HEK293T (cell line): ENCODE results near the gene ST6GALNAC4.

Experiments used
- CTCF ChIA-PET: fragments of 350-600 bp; formaldehyde crosslinking; extraction: SDS; loops from one replicate; lab custom pipeline; 2021; ENCODE audit warnings: antibody characterized with exemption, inconsistent platforms; lab: Yijun Ruan, JAX
- POLR2A ChIA-PET: fragments of 350-600 bp; formaldehyde crosslinking; extraction: SDS; loops from one replicate; lab custom pipeline; 2020; ENCODE audit warnings: antibody characterized with exemption, inconsistent platforms; lab: Yijun Ruan, JAX
- DNase-seq: peaks from one replicate; pipeline ENCODE4 v3.0.0; 2012; ENCODE audit warnings: mixed read lengths; ENCODE audit errors: extremely low spot score
- ARNT ChIP-seq: fragments of 450-650 bp; IDR thresholded peaks from 2 replicates; pipeline ENCODE4 v1.6.1; 2017; ENCODE audit warnings: mild to moderate bottlenecking
- BHLHE40 ChIP-seq: fragments of 450-650 bp; IDR thresholded peaks from 2 replicates; pipeline ENCODE4 v1.6.1; 2016; ENCODE audit warnings: mild to moderate bottlenecking, moderate library complexity, borderline replicate concordance
- CTBP1 ChIP-seq: fragments of 450-650 bp; IDR thresholded peaks from 2 replicates; pipeline ENCODE4 v1.6.1; 2016; ENCODE audit warnings: borderline replicate concordance
- ELF4 ChIP-seq: fragments of 450-650 bp; IDR thresholded peaks from 2 replicates; pipeline ENCODE4 v1.6.1; 2017; ENCODE audit warnings: antibody characterized with exemption
- FOXA1 ChIP-seq: fragments of 450-650 bp; IDR thresholded peaks from 2 replicates; pipeline ENCODE4 v1.6.1; 2016; ENCODE audit warnings: mild to moderate bottlenecking
- FOXK2 ChIP-seq: fragments of 450-650 bp; IDR thresholded peaks from 2 replicates; pipeline ENCODE4 v1.6.1; 2016; ENCODE audit warnings: mild to moderate bottlenecking
- FOXM1 ChIP-seq: fragments of 450-650 bp; IDR thresholded peaks from 2 replicates; pipeline ENCODE4 v1.6.1; 2017; ENCODE audit warnings: mild to moderate bottlenecking, borderline replicate concordance
- HDGF ChIP-seq: fragments of 450-650 bp; IDR thresholded peaks from 2 replicates; pipeline ENCODE4 v1.6.1; 2017; ENCODE audit warnings: antibody characterized with exemption, borderline replicate concordance
- L3MBTL2 ChIP-seq: fragments of 450-650 bp; conservative IDR thresholded peaks from 2 replicates; pipeline ENCODE4 v1.6.1; 2016; ENCODE audit warnings: mild to moderate bottlenecking
- LEF1 ChIP-seq: fragments of 450-650 bp; IDR thresholded peaks from 2 replicates; pipeline ENCODE4 v1.6.1; 2017; ENCODE audit warnings: mild to moderate bottlenecking, borderline replicate concordance
- NFRKB ChIP-seq: fragments of 450-650 bp; IDR thresholded peaks from 2 replicates; pipeline ENCODE4 v1.6.1; 2016; ENCODE audit warnings: mild to moderate bottlenecking, moderate library complexity
- PKNOX1 ChIP-seq: fragments of 450-650 bp; IDR thresholded peaks from 2 replicates; pipeline ENCODE4 v1.6.1; 2016
- SP1 ChIP-seq: fragments of 450-650 bp; IDR thresholded peaks from 2 replicates; pipeline ENCODE4 v1.6.1; 2017
- SUZ12 ChIP-seq: fragments of 450-650 bp; IDR thresholded peaks from 2 replicates; pipeline ENCODE4 v1.6.1; 2016; ENCODE audit warnings: mild to moderate bottlenecking
- TARDBP ChIP-seq: fragments of 450-650 bp; IDR thresholded peaks from 2 replicates; pipeline ENCODE4 v1.6.1; 2016
- ZNF384 ChIP-seq: fragments of 450-650 bp; IDR thresholded peaks from 2 replicates; pipeline ENCODE4 v1.6.1; 2016

Gene ST6GALNAC4

GRCh38 chr9:127860779-127861178 is 56.1 kb downstream of the ST6GALNAC4 start:
- TF ChIP-seq FOXM1 (no peak), L3MBTL2 (no peak), ELF4 (no peak), SP1 (no peak), ZNF384 (no peak), CTBP1 (no peak), TARDBP (no peak), FOXA1 (no peak), HDGF (no peak), ARNT (no peak), SUZ12 (no peak), LEF1 (no peak), PKNOX1 (no peak), NFRKB (no peak), BHLHE40 (no peak), FOXK2 (no peak)
- CTCF ChIA-PET = interaction anchor here (0.5 to 1.2 kb wide), 2 partner anchors 9 to 126 kb away, joined by 3 read pairs; partner anchors contain the start of gene TOR2A
- POLR2A ChIA-PET = no interaction called here
- DNase-seq = no peak

- no peak for TF ChIP-seq TARDBP
- no peak for TF ChIP-seq SP1
- no peak for TF ChIP-seq CTBP1
- no peak for TF ChIP-seq SUZ12
- TF ChIP-seq L3MBTL2 = no peak
- TF ChIP-seq FOXA1 = no peak
- no peak for TF ChIP-seq PKNOX1
- no peak for TF ChIP-seq LEF1
- no peak for TF ChIP-seq HDGF
- TF ChIP-seq ARNT = no peak
- no peak for TF ChIP-seq BHLHE40
- no peak for TF ChIP-seq FOXM1
- no peak for DNase-seq
- ChIA-PET CTCF (no interaction called here), POLR2A (interaction anchor here (0.6 kb wide), 1 partner anchor 1145 kb away, joined by 3 read pairs; no protein-coding TSS in a partner anchor)
These were observed 56.6 kb downstream of the ST6GALNAC4 start for GRCh38 chr9:127860260-127860659.

GRCh38 chr9:127858041-127858512 is 58.8 kb downstream of the ST6GALNAC4 start:
- DNase-seq = no peak
- TF ChIP-seq LEF1 (no peak), CTBP1 (no peak), ZNF384 (no peak), PKNOX1 (no peak), ELF4 (no peak)
- ChIA-PET CTCF (interaction anchor here (0.8 kb wide), 1 partner anchor 12 kb away, joined by 3 read pairs; no protein-coding TSS in a partner anchor), POLR2A (interaction anchor here (1.7 kb wide), 1 partner anchor 73 kb away, joined by 4 read pairs; the partner anchor contains the start of gene CDK9)
